Adipocyte (in vitro differentiated cells): Measurements from ENCODE around the gene NKX3-2.

Experiments
- DNase-seq: peaks from one replicate; pipeline ENCODE4 v3.0.0-alpha.2; 2015; ENCODE audit warnings: low read depth
- H3K27me3 ChIP-seq: replicated peaks from 2 replicates; pipeline ENCODE4 v1.7.0; 2013; ENCODE audit warnings: mild to moderate bottlenecking, low read length, moderate library complexity; ENCODE audit not compliant: control insufficient read depth, insufficient read depth
- H3K36me3 ChIP-seq: 2 replicates; pipeline ENCODE4 v1.7.0; 2013; ENCODE audit warnings: low read length, mild to moderate bottlenecking, moderate library complexity; ENCODE audit not compliant: control insufficient read depth, insufficient read depth, severe bottlenecking
- H3K4me1 ChIP-seq: 2 replicates; pipeline ENCODE4 v1.7.0; 2013; ENCODE audit warnings: mild to moderate bottlenecking, low read length, moderate library complexity; ENCODE audit not compliant: control insufficient read depth, insufficient read depth
- H3K4me3 ChIP-seq: 2 replicates; pipeline ENCODE4 v1.7.0; 2013; ENCODE audit warnings: mild to moderate bottlenecking, low read length, moderate library complexity
- H3K9ac ChIP-seq: 2 replicates; pipeline ENCODE4 v1.7.0; 2013; ENCODE audit warnings: mild to moderate bottlenecking, low read length, moderate library complexity
- H3K9me3 ChIP-seq: 2 replicates; pipeline ENCODE4 v1.7.0; 2013; ENCODE audit warnings: mild to moderate bottlenecking, low read length, moderate library complexity; ENCODE audit not compliant: control insufficient read depth

NKX3-2 gene

DNA sequence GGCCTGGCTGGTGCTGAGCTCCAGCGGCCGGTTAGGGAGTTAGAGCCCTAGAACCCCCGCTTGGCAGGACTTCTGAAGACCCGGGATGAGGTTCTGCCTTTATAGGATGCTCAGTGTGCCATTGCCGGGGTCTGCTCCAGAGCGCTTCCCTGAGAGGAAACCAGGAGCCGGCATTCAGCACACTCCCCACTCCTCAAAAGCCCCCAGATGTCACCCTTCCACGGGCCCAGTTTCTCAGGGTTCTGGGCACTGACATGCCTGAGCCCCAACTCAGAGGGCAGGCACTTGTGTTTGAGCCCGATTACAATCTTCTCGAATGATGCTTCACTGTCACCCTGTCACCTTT, 6.5 kb downstream of the NKX3-2 start:
- H3K9me3 ChIP-seq, result peaks cover 16% of the 10 kb centered on the region
- no peak overlapping the region for H3K9ac ChIP-seq
- H3K27me3 ChIP-seq, result peaks cover 90% of the 10 kb centered on the region
- H3K4me3 ChIP-seq, result no peak overlapping the region
- no peaks in the 10 kb centered on the region for H3K36me3 ChIP-seq
- no peak for DNase-seq
- H3K4me1 ChIP-seq, result peaks cover 13% of the 10 kb centered on the region

DNA sequence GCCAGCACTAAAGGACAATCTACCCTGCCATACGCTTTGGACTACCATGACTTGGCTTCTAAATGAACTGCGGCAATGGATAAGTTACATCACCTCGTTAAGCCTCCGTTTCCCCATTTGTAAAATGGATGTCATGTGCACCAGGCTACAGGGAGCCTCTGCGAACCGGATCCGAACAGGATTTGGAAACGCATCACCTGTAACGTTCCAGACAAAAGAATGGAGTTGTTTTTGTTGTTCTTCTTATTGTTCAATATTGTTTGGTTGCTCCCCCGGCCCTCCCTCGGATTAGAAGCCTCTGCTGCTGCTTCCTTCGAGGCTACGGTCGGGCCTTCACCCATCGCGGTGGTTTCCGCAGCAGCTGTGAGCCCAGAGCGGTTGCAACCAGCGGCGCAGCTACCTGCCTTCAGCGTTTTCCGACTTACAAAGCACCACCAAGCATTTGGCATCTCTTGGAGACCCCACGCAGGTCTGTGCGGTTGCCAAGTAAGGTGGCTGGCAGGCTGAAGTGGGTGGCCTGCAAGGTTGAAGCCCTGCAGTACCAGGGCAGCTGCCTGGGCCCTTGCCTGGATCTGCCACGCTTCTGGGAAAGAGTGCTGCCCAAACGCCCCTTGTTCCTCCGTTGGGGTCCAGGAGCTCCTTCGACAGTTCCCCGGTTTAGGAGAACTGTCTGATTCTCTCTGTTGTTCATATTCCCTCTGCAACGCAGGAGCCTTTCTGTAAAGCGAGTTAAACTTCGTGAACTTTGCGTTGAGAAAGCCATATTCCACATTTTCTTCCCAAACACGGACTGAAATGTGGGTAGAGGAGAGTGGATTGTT, 7.1 kb downstream of the NKX3-2 start:
- H3K9ac ChIP-seq, result no peak overlapping the region

GRCh38 chr4:13536607-13537006, 7.7 kb downstream of the NKX3-2 start:
- H3K36me3 ChIP-seq, result no peaks in the 10 kb centered on the region
- H3K9me3 ChIP-seq, result peaks cover 16% of the 10 kb centered on the region
- DNase-seq, result no peak
- peaks cover 13% of the 10 kb centered on the region for H3K4me1 ChIP-seq
- H3K9ac ChIP-seq, result no peak overlapping the region
- H3K27me3 ChIP-seq, result peaks cover 96% of the 10 kb centered on the region
- no peak overlapping the region for H3K4me3 ChIP-seq

More for the DNA sequence above, 7.1 kb downstream of the NKX3-2 start:
- no peak overlapping the region for H3K4me3 ChIP-seq
- peaks cover 93% of the 10 kb centered on the region for H3K27me3 ChIP-seq
- H3K36me3 ChIP-seq, result no peaks in the 10 kb centered on the region
- peaks cover 13% of the 10 kb centered on the region for H3K4me1 ChIP-seq
- H3K9me3 ChIP-seq, result peaks cover 16% of the 10 kb centered on the region
- DNase-seq, result no peak

DNA sequence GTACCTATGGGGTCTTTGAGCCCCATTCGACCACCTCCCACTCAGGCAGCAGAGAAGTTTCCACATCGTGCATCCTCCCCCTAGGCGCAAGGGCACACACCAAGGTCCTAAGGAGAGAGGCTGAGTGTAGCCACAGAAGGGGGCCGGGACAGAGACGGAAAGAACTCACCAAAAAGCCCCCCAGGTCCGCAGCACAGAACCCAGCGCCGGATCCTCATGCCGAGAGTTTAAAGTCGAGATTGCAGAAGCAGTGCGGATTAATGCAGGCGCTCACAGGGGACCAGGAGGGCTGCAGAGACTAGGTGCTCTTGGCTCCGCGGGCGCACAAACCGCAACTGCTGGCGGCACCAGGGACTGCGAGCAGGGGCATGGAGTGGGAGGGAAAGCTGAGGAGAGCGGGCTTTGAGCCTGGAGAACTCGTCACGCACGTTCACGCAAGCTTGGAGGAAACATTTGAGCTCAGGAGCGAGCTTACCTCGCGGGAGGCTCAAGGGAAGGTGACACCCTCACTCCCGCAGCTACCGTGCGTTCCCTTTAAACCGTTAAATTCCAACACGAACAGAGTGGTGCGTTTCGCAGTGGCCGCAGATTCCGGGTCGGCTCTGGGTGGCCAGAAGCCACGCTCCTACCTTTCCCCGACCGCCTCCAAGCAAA, 8.5 kb downstream of the NKX3-2 start:
- H3K4me1 ChIP-seq, result peaks cover 13% of the 10 kb centered on the region
- H3K36me3 ChIP-seq, result no peaks in the 10 kb centered on the region
- peak overlapping the region; percentile 31 for H3K4me3 ChIP-seq
- no peak overlapping the region for H3K9ac ChIP-seq
- H3K9me3 ChIP-seq, result peaks cover 18% of the 10 kb centered on the region
- DNase-seq, result no peak
- H3K27me3 ChIP-seq, result peaks cover 96% of the 10 kb centered on the region

GRCh38 chr4:13535118-13535517, 9.2 kb downstream of the NKX3-2 start:
- Histone ChIP-seq H3K36me3 (no peaks in the 10 kb centered on the region), H3K4me3 (no peak overlapping the region), H3K4me1 (peaks cover 13% of the 10 kb centered on the region), H3K9ac (no peak overlapping the region), H3K27me3 (peaks cover 96% of the 10 kb centered on the region), H3K9me3 (peaks cover 16% of the 10 kb centered on the region)
- no peak for DNase-seq

- Histone ChIP-seq H3K36me3 (no peaks in the 10 kb centered on the region), H3K4me1 (peaks cover 17% of the 10 kb centered on the region), H3K4me3 (no peak overlapping the region)
These were observed 9.8 kb downstream of the NKX3-2 start for GRCh38 chr4:13534344-13535063.

DNA sequence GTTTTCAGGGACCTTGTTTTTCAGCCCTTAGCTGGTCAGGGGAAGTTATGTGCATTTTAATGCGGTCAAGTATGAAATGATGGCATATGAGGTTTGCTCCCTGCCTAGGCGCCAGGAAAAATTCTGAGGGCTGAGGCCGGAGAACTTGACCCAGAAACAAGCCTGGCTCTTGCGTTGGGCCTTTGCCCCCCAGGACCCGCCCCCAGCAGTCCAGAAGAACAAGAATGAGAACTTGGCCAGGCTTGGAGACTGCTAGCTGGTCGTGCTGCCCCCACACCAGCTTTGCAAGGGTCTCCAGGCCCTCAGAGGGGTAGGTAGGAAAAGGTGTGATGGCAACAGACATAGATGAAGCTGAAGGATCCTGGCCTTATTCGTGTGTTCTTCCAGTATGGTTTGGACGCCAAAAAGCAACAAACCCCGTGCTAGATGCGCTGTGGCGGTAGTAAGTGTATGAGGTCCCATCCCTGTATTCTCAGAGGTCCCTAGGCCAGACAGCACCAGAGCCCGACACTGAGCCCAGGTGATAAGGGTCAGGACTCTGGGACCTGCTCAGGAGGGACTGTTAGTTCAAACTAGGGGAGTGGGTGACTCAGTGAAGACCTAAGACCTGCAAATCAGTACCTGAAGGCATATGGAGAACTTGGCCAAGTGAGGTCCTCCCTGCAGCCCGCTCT, 10.5 kb downstream of the NKX3-2 start:
- peaks cover 16% of the 10 kb centered on the region for H3K9me3 ChIP-seq
- no peak for DNase-seq
- H3K9ac ChIP-seq, result no peak overlapping the region
- no peak overlapping the region for H3K4me3 ChIP-seq
- H3K27me3 ChIP-seq, result peaks cover 96% of the 10 kb centered on the region
- H3K4me1 ChIP-seq, result peaks cover 12% of the 10 kb centered on the region
- no peaks in the 10 kb centered on the region for H3K36me3 ChIP-seq

More at GRCh38 chr4:13534344-13535063, 9.8 kb downstream of the NKX3-2 start:
- H3K9ac ChIP-seq, result no peak overlapping the region
- no peak for DNase-seq
- peaks cover 96% of the 10 kb centered on the region for H3K27me3 ChIP-seq
- H3K9me3 ChIP-seq, result peaks cover 16% of the 10 kb centered on the region

DNA sequence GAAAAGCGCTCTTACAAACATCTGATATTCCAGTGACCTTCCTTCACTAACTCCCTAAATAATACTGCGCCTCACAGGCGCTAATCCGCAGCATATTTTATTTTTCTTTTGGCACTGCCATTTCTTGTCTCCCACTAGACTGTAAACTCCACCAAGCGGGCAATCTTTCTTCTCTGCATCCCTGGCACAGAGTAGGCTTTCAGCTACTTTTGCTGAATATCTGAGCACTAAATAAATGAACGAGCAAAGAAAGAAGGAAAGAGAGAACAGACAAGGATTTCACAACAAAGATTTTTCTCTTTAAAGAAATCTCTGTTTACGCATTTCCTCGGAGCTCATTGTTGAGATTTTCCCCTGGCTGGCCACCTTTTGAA, 12.7 kb downstream of the NKX3-2 start:
- no peak for DNase-seq
- Histone ChIP-seq H3K9me3 (peaks cover 3% of the 10 kb centered on the region), H3K9ac (no peak overlapping the region), H3K4me1 (peaks cover 20% of the 10 kb centered on the region), H3K4me3 (no peak overlapping the region), H3K36me3 (no peaks in the 10 kb centered on the region), H3K27me3 (peaks cover 82% of the 10 kb centered on the region)

- Histone ChIP-seq H3K9ac (no peak overlapping the region), H3K36me3 (no peaks in the 10 kb centered on the region), H3K4me1 (peaks cover 26% of the 10 kb centered on the region), H3K9me3 (peaks cover 3% of the 10 kb centered on the region), H3K27me3 (peaks cover 76% of the 10 kb centered on the region), H3K4me3 (no peak overlapping the region)
- DNase-seq, result no peak
These were observed 13.3 kb downstream of the NKX3-2 start for GRCh38 chr4:13530823-13531624.

DNA sequence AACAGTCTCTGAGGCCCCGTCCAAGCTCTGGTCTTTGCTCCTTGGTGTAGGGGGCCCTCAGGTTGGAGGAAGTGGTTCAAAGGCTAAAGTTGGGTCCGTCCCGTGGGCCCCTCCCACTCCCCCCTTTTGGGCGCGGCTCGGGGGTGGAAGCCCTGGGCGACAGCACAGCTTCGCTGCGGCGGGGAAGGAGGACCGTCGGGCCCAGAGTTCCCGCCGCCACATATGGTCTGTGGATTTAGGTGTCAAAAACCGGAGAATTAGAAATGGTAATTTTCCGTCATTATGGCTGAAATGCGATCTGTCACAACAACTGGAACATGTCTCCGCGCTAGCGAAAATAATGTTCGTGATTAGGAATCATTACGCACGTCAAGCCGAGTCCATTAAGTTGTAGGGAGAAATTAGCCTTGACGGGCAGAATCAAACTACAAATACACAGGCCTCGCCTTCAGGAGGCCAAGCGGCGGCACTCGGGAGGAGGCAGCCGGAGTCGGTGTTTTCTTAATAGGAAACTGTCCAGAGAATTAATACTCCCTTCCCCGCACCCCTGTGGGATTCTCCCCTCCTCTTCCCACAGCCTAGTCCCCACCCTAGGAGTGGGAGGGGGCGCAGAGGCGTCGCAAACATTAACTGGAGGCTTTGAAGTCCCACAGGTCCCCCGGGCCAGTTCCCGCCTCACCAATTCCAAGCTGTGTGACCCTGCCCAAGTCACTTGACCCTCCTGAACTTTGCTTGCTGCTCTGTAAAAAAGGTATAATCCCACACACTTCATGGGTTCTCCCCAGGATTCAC, 15.0 kb downstream of the NKX3-2 start:
- Histone ChIP-seq H3K27me3 (peaks cover 59% of the 10 kb centered on the region), H3K4me1 (peaks cover 34% of the 10 kb centered on the region), H3K36me3 (no peaks in the 10 kb centered on the region), H3K9me3 (peaks cover 10% of the 10 kb centered on the region), H3K9ac (no peak overlapping the region), H3K4me3 (no peak overlapping the region)
- no peak for DNase-seq
